HG03159 (cell line): Measurements from ENCODE around the gene ROMO1.
"Not testable (repeated sequence)": the region's sequence is repeated elsewhere in the genome, so short reads cannot be mapped to it uniquely, and the experiment has no call there.

Source experiments
- ATAC-seq: cut with Tn5 transposase; IDR thresholded peaks from one replicate; pipeline ENCODE4 v1.9.1; 2021; ENCODE audit warnings: mild to moderate bottlenecking, moderate library complexity; ENCODE audit not compliant: unreplicated experiment

Gene ROMO1

DNA sequence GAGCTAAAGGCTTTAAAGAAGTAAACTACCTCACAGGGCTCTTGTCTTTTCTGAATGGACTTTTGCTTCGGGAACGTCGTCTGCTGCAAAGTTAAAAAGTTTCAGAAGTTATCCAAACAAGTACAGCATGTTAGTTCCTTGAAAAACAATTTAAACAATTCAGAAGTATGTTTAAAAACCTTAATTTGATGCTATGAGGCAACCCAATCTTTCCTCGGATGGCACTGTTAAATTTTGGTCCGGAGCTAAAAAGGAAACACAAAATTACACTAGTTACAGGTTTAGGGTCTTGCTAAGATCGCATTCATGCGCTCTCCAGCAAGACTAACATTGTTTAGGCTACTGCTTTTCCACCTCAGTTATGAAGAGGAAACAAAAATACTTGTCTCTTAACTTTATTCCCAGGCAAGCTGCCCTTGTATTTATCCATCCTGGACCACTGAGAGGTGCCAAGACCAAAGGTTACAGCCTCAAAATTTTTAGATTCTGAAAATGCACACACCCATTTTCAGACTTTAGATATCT, 30.1 kb downstream of the ROMO1 start:
- ATAC-seq, result no peak

DNA sequence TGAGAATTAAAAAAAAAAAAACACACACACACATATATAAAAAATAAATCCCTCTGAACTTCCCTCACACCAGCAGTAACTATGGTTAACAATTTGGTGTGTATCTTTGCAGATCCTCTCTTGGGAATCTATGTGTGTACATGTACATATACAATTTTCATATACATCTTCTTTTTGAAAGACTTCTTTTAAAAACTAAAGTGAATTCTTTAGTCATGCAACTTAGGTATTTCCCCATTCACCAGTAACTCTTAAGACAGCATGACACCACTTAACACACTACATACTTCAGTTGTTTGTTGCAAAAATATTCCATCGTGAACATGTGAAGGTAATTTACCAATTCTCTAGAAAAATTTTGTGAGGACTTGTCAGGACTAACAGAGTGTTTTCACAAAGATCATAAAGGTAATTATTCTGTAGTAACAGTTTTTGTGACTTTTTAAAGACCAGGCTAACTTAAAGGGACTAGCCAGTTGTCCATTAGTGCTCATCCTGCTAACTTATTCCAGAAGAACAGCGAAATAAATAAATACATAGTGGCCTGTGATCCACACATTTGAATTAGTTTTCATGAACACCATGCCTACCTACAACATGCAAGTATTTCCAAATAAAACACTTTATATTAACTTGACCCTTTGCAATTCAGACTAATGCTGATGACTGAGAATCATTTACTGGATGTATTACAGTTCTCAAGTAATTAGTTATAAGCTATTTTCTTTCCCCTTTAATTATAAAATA, 30.8 kb downstream of the ROMO1 start:
- ATAC-seq, result no peak

DNA sequence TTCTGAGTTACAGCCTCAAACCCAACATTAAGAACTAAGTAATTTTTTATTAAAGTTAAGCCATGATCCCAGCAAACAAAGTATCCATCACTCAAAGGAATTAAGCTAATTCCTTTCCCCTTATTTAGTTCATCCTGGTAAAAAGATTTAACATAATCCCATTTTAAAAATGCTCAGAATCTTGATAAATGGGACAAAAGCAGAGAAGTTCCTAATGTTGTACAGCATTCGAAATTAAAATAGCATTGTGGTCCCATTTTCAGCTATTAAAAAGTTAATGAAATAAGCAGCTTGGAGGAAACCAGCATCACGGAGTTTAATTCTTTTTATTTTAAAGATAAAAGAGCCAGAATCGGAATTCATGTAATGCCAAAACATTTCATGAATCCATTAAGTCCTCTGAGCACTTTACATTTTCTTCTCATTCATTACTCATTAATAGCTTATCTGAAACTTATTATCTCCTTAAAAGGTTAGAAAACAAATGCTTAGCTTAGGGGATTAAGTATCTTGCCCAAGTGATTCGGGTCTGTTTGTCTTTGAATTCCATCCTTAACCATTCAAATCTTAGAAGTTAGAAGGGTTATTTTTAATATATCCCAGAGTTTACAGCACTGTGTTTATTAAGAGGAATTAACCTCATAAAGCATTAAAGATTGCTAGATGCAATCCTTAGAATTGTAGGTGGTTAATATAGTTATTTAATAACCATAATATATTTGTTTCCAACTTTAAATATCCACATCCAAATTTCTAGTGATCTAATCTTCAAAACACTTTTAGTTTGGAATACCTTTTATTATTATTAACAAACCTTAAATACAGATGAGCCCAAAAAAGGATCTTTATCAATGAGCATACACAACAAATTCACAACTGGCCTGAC, 31.6 kb downstream of the ROMO1 start:
- ATAC-seq, result no peak

DNA sequence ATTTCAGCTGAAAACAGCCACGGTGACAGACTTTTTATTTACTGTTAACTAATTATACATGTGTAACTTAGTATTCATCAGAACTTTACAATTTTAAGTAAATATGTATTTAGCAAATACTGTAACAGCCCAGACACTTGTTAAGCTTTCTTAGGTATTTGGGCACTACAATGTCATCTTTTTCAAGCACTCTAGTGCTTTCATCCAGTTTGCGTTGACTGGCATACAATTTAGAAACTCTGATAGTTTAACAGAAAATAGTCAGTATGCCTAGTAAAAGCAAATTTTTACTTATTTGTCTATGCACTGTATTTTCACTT, 32.2 kb downstream of the ROMO1 start:
- no peak for ATAC-seq

DNA sequence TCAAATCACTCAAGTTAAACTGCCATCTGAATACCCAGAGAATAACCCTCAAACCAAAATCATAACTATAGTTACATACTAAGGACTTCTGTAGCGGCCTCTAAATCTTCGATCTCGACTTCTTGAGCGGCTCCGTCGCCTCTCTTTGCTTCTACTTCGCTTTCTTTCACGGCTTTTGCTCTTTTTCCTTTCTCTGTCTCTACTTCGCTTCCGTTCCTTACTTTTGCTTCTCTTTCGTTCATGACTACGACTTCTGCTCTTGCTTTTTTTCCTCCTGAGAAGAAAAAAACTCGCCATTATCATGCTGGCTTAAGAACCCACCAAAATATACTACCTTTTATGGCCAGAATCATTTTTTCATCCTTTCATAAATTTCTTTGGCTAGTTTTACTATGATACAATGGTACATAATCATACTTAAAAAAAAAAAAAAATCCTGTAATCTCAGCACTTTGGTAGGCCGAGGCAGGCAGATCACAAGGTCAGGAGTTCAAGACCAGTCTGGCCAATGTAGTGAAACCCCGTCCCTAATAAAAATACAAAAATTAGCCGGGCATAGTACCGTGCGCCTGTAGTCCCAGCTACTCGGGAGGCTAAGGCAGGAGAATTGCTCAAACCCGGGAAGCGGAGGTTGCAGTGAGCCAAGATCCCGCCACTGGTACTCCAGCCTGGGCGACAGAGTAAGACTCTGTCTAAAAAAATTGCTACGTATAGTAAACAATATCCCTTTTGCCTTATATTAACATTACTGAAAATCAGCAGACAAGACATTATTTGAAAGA, 32.8 kb downstream of the ROMO1 start:
- no peak for ATAC-seq

DNA sequence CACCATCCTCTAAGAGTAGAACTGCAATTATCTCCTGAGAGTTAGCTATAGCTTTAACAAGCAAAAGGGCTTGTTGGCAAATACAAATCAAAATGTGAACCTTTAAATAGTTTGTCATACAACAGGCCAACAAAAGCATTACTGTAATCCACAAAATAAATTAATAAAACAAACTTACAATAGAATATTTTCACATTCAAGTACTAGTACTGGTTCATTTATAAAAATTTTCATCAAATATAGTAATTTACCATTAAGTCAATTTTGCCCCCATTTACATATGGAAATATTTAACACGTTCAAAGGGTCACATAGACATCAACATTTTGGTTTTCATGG, 33.4 kb downstream of the ROMO1 start:
- ATAC-seq, result no peak

DNA sequence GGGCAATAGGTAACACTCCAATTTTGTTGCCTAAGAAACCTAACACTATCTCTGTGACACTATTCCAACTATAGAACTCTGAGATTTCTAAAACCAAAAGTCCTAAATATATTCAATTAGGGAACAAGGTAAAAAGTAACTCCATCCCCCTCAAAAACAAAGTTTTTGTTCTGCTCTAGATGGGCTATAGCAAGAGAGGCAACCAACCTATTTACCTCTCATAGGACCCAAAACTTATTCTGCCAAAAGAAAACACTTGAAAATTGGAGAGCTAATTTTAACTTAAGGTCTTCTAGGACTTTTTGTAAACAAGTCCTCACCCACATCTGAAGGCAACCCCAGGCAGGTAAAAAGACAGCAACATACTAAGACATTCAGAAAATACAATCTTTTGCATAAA, 35.2 kb downstream of the ROMO1 start:
- no peak for ATAC-seq

DNA sequence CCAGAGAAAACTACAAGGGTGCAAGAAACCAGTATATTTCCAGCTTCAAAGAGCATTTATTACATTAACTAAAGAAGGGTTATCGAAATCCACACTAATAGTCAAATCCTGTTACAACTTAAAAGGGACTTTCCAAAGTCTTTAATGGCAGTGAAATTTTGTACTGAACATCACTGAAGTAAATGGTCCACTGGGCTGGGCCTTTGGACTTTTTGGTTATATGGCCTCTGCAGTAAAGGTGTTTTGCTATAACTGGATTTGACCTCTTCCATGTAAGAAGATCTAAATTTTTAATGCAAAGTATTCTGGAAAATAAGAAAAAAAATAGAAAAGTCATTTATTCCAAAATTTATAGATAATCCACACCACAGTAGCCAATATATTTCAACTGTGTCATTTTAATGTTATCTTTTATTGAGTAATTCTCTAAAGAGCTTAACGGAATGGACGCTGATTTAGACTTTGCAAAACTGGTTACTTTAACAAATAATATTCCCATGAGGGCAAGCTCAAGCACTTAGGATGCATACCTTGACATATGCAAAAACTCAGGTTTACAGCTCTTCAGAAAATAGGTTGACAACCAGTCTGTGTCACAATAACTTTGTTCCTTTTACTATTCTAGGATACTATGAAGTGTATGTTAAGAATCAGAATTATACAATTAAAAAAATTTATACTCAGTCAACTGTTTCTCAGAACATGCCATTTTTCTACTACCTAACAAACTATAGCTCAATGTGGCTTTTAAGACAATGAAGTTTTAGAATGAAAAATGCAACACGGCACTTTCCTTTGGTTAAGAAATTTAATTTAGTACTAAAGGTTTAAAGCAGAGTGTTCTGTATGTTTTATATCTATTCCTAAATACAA, 35.8 kb downstream of the ROMO1 start:
- no peak for ATAC-seq

DNA sequence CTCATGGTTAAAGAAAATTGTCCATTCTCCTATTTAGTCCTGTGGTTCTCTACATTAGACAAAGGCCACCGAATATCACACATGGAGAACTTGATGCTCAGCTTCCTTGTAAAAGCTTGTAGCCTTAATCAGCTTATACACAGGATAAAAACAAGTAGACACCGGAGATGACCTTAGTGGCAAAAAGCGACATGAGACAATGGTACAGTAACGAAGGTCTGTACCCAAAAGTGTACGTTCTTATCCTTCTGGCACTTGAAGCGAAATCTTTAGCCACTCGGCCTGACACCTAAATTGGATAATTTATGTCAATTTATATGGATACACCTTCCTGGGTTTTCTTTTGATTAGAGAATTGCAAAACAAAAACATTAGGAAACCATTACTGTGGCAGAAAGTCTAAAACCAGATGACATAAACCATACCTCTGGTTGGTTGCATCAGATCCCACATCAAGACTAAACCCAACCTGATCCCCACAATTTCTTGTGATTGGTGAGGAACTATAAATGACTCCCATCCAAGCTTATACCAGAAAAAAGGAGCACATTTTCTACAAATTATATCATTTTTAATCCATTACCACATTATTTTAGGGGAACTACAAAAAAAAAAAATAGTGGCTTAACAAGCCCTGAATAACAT, 36.7 kb downstream of the ROMO1 start:
- ATAC-seq, result no peak

DNA sequence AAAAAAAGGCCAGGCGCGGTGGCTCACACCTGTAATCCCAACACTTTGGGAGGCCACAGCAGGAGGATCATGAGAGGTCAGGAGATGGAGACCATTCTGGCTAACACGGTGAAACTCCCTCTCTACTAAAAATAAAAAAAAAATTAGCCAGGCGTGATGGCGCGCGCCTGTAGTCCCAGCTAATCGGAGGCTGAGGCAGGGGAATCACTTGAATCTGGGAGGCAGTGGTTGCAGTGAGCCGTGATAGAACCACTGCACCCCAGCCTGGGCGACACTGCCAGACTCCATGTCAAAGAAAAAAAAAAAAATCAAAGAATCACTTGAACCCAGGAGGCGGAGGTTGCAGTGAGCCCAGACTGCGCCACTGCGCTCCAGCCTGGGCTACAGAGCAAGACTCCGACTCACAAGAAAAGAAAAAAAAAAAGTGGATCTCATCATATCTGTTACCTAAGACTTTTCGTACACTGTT, 38.7 kb downstream of the ROMO1 start:
- ATAC-seq, result no peak

DNA sequence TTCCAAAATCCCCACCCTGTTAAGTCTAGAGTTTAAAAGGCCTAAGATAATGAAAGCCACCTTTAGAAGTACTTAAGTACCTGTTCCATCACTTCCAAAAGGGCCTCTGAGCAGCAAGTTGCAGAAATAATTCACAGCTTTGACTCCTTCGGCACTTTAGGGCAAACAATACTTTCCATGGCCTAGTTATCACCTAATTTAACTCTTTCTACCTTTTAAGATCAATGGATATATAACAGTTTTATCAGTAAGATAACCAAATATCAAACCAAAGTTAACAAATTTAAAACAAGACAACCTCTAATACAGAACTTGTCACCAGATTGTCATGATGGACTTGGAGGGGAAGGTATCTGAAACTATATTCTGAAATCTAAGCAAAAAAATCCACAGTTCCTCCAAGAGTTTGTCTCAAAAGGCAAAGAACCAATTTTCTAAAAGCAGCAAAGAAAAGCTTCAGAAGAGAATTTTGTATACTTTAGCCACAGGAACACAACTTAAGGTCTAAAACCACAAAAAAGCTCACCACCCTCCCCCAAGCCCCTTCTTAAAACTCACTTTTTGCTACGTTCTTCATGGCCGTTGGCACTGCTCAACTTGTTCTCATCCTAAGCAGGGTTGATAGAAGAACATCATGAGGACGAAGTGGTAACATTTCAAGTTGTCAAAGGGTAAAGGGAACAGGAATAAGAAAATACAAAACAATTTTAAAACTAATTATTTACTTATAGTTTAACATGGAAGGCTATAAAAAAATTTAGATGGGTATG, 39.4 kb downstream of the ROMO1 start:
- ATAC-seq, result no peak

DNA sequence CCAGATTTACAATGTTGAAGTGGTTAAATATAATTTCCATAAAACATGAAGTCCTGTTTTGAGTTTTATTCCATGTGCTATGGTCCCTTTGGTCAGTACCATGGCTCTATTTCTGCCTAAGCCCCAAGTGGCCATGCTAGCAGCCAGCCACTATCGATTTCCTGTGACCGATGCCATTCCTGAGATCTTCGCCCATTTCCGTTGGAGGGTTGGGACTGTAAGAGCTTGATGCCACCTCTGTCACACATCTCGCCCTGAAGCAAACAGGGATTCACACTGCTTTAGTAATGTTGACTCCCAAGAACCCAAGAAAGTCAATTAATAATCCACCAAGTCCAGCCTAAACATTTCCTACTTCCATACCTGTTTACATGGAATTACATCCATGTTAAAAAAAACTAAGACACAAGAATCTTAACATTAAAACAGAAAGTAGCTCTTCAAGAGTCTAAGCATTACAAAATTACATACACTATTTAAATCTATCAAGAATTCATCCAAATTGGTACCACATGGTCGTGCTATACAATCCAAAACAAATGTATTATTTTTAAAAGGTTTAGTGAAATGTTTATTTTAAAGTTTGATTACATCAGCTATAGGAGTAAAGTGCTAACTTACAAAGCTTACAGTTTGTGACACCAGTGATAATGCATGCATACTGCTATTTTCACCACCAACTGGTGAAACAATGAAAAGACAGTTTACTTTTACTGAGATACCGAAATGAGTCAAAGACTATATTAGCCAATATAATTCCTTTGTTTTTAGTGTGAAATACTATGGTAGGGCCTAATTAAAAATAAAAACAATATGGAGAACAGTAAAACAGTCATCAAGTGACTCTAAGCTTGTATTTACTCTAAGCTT, 40.3 kb downstream of the ROMO1 start:
- ATAC-seq, result no peak

DNA sequence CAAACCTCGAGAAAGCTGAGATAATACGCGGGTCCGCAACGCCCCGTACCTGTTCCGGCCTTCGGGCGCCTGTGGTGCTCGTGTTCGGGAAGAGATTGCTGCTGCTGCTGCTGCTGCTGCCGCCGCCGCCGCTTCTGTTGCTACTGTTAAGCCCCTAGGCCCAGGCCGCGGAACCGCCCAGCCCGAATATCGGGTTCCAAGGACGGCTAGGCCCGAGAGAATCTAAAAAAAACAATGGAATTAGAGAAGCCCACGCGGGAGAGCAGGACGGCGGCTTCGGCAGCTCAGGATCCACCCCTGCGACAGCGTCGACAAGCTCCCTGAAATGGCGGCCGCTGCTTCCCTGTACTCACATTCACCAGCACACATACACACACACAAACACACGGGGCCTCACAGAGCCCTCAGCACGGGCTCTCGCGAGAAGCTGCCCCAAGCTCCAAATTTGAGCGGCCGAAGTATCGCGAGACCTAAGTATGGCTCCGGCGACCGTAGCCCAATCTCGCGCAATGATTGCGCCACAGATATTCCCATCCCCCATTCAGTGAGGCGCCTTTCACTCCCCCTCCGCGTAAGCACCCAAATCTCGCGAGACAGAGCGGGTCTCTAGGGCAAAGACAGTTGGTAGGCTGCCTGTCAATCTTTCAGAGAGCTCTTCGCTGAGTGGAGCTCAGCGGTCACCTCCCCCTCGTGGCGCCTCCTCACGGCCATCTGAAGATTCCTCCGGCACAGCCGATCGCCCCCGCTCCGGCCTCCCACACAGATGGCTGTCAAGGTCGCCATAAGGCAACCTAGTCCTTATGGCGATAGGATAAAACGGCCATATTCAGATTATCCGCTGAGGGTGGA, 42.9 kb downstream of the ROMO1 start, which contains the start of gene RBM39:
Gene RBM39 (minus strand): TSS at position 369 of the 849 bp plus-strand sequence. CDS start 1,386 bp downstream, outside the sequence.
- peak; percentile 78 for ATAC-seq

DNA sequence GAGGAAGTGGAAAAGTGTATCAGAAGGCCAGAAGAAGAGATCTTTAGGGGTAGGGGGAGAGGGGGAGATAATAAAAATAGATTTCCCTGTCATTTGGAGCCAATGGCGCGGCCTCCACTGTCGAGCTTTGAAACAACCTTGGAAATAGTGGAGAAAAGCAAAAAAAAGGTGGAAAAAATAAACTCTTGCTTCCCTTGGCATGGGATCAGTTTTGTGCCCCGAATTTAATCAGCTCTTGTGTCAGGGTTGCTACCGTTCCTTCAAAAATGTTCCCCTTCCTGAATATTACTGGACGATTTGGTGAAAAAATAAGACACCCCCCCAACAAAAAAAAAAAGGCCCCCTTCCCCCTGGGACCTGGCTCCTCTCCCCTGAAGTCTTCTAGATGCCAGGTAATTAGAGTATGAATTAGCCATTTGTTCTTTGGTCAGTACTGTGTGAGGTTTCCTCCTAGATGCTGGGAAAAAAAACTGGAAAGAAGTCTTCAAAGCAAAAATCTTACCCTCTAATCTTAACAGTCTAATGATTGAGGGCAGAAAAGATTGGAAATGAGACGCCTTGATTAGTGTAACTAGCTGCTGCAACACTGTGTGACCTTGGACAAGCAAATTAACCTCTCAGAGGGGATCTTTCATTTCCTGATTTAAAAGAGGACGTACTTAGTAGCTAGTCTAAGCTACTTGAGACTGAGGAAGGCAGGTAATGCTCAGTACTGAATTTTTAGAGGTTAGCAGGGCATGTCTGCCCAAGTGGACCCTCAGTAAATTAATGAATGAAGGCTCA, 43.7 kb downstream of the ROMO1 start:
- no peak for ATAC-seq

DNA sequence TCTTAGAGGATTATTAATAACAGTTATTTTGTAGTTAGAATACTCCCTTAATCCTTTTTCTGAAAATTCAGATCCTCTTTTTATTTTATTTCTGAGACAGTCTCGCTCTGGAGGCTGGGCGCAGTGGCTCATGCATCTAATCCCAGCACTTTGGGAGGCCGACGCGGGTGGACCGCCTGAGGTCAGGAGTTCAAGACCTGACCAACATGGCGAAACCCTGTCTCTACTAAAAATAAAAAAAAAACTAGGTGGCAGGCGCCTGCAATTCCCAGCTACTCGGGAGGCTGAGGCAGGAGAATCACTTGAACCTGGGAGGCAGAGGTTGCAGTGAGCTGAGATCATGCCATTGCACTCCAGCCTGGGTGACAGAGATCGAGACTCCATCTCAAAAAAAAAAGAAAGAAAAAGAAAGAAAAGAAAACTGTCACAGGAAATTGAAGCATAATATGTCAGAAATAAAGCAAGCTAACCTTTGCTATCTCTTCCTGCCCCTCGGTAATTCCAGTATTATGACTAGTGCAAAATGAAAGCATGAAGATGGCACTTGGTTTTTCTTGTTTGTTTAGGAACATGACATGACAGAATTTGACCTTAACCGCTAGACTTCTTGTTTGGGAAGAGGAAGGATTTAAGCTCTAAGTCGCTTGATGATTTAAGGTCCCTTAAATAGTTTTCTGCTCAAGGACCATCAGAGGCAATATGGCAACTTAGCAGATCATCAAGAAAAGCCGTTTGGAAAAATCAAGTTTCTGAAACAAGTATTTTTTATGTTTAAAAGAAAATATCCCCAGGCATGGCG, 44.7 kb downstream of the ROMO1 start:
- ATAC-seq, result no peak

DNA sequence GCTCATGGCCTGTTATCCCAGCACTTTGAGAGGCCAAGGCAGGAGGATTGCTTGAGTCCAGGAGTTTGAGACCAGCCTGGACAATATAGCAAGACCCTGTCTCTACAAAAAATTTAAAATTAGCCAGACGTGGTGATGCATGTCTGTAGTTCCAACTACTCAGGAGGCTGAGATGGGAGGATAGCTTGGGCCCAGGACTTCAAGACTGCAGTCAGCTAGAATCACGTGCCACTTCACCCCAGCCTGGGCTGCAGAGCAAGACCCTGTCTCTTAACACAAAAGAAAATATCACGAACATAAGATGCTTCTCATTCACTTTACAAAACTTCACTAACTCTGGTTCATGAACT, 45.3 kb downstream of the ROMO1 start:
- ATAC-seq, result not testable (repeated sequence)
